HEK293 (cell line): ENCODE measurements around the gene NNT.

Experiments used
- TRIM28 ChIP-seq: IDR thresholded peaks from 2 replicates; pipeline ENCODE4 v1.6.1; 2011; ENCODE audit warnings: low read length, control low read depth, borderline replicate concordance
- ZBTB21 ChIP-seq: fragments of 450-650 bp; formaldehyde crosslinking; IDR thresholded peaks from 2 replicates; pipeline ENCODE4 v1.5.1; 2017; ENCODE audit warnings: missing biosample characterization, missing genetic modification characterization
- ZNF600 ChIP-seq: fragments of 450-650 bp; formaldehyde crosslinking; IDR thresholded peaks from 2 replicates; pipeline ENCODE4 v1.5.1; 2016; ENCODE audit warnings: missing biosample characterization, missing genetic modification characterization
- TF ChIP-seq, protein P1 (sequence below): fragments of 450-650 bp; formaldehyde crosslinking; IDR thresholded peaks from 2 replicates; pipeline ENCODE4 v1.5.1; 2016; ENCODE audit warnings: missing biosample characterization, missing genetic modification characterization, low read depth
- TF ChIP-seq, protein P2 (sequence below): fragments of 450-650 bp; formaldehyde crosslinking; IDR thresholded peaks from 2 replicates; pipeline ENCODE4 v1.5.1; 2016; ENCODE audit warnings: missing biosample characterization, missing genetic modification characterization

DNA sequence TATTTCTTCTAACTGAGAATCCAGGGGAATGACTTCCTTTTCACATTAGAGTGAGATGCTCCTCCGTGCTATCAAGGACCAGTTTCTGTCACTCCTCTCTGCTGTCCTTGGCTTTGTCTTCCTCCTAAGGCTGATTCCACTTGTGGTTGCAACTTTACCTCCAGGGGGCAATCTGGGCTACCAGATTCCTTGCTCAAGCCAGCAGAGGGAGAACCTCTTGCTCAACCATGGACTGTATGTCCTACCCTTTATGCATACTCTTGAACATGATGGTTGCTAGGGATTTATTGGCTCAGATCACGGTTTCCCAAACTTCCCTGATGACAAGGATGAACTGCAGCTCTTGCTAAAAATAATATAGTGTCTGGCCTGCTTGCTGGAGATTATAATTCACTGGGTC, 24.0 kb downstream of the NNT start:
- TF ChIP-seq, protein P1, sequence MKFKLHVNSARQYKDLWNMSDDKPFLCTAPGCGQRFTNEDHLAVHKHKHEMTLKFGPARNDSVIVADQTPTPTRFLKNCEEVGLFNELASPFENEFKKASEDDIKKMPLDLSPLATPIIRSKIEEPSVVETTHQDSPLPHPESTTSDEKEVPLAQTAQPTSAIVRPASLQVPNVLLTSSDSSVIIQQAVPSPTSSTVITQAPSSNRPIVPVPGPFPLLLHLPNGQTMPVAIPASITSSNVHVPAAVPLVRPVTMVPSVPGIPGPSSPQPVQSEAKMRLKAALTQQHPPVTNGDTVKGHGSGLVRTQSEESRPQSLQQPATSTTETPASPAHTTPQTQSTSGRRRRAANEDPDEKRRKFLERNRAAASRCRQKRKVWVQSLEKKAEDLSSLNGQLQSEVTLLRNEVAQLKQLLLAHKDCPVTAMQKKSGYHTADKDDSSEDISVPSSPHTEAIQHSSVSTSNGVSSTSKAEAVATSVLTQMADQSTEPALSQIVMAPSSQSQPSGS (tag by site-specific recombination): no peak
- TF ChIP-seq, protein P2, sequence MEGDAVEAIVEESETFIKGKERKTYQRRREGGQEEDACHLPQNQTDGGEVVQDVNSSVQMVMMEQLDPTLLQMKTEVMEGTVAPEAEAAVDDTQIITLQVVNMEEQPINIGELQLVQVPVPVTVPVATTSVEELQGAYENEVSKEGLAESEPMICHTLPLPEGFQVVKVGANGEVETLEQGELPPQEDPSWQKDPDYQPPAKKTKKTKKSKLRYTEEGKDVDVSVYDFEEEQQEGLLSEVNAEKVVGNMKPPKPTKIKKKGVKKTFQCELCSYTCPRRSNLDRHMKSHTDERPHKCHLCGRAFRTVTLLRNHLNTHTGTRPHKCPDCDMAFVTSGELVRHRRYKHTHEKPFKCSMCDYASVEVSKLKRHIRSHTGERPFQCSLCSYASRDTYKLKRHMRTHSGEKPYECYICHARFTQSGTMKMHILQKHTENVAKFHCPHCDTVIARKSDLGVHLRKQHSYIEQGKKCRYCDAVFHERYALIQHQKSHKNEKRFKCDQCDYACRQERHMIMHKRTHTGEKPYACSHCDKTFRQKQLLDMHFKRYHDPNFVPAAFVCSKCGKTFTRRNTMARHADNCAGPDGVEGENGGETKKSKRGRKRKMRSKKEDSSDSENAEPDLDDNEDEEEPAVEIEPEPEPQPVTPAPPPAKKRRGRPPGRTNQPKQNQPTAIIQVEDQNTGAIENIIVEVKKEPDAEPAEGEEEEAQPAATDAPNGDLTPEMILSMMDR (tag by site-specific recombination): peak; percentile 74
- TF ChIP-seq ZNF600 (tag by site-specific recombination) (no peak), TRIM28 (no peak), ZBTB21 (tag by site-specific recombination) (no peak)
